ENCODE data around the gene LRIT2.

DNA sequence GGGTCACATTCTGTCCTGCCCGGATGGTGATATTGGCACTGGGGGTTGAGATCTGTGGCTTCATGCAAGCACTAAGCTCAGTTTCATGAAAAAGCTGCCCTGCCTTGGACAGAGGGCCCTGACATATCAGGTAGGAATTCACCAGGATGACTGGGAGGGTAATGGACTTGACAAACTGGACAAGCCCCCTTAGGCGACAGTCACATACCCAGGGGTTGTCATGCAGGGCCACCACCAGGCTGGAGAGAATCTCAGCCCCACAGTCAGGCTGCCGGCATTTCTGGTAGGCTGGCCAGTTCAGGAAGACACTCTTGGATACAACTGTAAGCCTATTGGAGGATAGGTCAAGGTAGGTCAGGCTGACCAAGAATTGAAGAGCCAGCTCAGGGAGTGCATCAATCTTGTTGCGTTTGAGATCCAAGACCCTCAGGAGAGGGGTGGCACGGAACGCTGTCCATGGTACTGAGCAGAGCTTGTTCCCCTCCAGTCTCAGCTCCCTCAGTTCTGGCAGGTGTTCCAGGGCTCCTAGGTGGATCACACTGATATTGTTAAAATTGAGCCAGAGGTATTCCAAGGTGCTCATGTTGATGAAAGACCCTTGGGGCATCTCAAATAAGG, 824 bp downstream of the LRIT2 start:
- no peak for TF ChIP-seq CTCF (IDR thresholded peaks at IDR 0.05; ENCODE audit: low read depth, low read length, poor library complexity, severe bottlenecking)
- TF ChIP-seq EZH2phosphoT487 (IDR thresholded peaks at IDR 0.05; ENCODE audit: borderline replicate concordance, low read length) = no peak

Measured in DOHH2 (cell line).